Activated T-helper 9 cell treated with anti-CD3 and anti-CD28 coated beads, Interleukin-2, amount 50 U/mL, for 16 hours (primary cell): Measurements from ENCODE around the gene PSMG3.

ENCODE experiments used
- DNase-seq: peaks from one replicate; pipeline ENCODE4 v3.0.0-alpha.2; 2020; ENCODE audit warnings: low read depth

PSMG3 gene

DNA sequence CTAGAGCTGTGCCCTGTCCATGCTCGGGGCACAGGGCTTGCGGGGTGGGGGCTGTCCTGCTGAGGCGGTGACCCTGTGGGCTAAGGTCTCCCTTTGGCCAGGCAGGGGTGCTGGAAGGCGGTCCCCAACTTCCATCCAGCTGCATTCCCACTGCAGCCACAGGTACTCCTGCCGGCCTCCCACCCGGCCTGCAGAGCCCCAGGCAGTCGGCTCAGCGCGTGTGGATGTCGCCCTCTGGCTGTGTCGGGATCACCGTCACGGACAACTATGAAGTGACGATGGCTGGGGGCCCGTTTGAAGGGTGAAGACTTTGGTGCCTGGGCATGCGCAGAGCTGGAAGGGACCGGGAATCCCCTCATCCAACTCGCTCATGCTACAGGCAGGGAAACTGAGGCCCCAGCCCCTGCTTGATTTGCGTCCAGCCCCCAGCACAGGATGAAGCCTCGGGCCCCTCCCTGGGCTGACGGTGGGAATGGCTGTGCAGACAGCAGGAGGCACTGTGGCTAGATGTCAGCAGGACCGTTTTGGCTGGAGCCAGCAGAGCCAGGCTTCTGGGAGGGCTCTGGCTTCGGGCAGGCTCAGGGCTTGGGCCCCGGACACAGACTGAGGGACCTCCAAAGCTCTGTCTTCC is 11.5 kb downstream of the PSMG3 start:
- DNase-seq: no peak

DNA sequence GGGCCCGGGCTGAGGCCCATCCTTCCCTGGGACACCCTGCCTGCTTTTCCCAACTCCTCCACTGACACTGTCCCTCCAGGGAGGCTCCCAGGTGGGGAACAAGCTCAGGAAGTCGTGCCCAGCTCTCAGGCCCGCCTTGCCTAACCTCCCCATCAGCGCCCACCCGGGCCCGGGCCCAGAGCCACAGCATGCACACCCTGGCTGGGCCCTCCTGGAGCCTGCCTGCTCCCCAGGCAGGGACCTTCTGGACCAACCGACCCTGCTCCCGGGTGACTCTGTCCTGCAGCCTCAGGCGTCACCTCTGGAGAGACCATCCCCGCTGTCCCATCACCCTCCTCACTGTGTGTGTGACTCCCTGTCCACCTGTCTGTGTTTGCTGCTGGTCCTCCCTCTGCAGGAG is 12.1 kb downstream of the PSMG3 start:
- DNase-seq: no peak

DNA sequence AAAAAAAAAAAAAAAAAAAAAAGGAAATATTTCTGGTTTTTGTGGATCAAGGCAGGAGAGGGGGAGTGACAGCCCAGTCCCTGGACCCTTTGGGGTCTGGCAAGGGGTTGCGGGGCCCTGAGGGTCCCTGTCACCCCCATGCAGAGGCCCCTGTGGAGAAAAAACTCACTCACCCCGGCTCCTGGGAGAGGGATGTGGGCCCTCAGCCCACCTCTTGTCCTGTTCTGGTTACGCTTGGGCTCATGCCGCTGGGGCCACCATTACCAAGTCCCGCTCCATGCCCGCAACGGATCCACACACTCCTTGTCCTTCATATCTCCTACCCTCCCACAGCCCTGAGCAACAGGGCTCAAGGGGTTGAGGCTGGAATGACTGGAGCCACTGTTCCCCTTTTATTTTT is 12.8 kb downstream of the PSMG3 start:
- no peak for DNase-seq

DNA sequence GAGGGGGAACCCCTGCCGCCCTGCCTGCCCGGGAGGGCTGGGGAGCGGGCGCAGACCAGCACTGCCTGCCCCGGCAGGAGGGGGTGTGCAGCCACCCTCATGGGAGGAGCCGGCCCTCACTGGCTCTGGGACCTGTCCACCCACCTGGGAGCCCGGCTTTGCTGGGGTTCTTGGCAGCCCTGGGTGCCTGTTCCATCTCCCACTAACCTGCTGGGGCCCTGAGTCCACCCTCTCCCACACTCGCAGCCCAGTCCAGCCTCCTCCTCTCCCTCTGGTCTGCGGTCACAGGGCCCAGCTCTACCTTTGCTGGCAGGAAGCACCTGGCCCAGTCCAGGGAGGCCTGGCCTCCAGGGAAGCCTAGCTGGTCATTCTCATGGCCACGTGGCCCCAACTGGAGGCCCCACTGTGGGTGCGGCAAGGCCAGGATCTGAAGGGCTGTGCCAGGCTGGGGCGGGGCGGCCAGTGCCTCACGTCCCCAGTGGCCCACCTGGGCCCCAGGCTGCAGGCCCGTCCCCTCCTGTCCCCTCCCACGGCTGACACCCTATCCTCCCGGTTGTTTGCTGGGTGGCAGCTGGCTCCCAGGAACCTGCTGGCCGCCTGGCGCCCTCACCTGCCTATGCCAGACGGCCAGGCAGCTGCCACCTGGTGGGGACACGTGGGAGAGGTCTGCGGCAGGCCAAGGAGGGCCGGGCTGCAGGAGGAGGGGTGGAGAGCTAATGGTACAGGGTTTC is 13.9 kb downstream of the PSMG3 start, which contains the start of gene TMEM184A:
TMEM184A (minus strand) TSS at position 393 of the 731 bp plus-strand sequence. CDS start 721 bp downstream, outside the sequence.
- no peak for DNase-seq

DNA sequence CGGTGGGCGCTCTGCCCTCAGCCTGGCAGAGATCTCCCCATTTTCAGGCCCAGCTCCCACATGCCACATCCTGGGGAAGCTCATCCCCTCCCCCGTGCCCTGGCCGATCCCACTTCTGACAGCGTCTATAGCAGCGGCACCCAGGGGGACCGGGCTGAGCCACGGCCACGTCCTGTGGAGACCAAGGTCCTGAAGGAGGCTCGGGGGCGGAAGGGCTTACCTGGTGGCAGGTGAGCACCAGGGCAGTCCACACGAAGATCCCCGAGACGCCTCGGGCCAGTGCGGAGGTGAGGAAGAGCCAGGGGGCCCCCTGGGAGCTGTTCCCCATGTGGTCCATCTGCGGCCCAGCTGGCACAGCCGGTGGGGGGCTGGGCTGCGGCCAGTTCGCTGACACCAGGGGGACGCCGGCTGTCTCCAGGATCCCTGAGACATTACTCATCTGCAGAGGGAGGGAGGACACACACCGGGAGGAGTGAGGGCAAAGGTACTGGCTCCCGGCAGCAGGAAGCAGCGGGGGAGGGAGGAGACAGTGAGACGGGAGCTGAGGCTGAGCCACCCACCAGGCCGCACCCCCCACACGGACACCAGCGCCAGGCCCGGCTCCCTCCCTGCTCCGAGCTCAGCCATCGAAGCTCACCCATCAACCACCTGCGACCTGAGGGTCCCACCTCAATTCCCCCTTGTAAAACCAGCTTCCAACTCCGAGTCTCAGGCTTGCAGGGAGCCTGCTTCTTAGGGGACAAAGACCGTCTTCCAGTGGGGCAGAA is 14.6 kb downstream of the PSMG3 start:
- DNase-seq: no peak

DNA sequence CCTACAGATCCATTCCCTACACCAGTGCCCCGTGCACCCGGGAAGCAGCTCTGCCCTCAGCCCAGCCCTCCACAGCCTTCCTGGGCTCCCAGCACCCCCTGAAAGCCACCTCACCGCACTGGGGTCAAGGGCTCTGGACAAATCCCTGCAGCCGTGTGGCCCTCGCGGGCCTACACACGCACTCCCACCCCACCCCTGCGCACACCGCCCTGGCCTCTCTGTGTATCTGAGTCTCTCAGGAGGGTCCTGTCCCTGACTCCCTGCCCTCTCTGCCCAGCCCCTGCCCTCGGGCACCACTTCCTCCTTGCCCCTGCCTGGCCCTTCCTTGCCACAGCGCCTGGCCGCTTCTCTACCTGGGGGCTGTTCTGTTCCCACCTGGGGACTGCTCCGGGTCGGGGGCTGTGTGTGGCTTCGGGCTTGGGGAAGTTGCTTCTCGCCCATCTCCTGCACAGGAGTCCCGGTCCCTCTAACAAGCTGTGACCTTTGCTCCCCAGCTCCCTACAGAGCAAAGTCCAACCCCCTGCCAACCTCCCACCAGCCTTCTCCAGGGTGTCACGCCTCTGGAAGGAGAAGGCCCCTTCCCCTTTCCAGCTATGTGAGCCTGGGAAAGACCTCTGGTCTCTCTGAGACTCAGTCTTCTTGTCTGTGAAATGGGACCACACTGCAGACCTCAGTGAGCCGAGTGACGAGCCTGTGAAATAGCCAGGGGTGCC is 15.3 kb downstream of the PSMG3 start:
- DNase-seq: no peak

DNA sequence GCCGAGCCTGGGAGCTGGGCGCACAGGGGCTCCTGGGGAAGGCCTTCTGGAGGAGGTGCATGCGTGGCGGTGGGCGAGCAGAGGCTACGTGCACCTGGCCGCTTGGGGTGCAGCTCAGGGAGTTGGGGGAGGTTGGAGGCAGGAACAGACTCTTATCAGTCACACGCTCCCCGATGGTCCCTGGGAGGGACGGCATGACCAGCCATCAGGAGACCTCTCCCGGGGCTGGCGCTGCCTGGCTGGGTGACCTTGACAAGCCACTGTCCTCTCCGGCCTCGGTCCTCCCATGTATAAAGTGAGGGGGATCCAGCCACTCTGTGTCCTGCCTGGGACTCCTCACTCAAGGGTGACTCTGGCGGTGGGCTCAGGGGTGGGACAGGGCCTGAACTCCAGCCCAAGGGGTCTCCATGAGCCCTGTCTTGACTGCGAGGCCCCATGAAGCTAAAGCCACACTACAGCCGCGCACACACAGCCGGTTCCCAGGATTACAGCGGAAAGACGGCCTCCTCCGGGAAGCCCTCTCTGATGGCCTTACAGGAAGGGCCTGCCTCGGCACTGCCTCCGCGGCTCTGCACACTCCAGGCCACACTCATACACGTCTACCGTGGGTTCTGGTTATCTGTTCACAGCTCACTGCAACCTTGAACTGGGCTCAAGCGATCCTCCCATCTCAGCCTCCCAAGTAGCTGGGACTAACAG is 16.2 kb downstream of the PSMG3 start:
- no peak for DNase-seq

DNA sequence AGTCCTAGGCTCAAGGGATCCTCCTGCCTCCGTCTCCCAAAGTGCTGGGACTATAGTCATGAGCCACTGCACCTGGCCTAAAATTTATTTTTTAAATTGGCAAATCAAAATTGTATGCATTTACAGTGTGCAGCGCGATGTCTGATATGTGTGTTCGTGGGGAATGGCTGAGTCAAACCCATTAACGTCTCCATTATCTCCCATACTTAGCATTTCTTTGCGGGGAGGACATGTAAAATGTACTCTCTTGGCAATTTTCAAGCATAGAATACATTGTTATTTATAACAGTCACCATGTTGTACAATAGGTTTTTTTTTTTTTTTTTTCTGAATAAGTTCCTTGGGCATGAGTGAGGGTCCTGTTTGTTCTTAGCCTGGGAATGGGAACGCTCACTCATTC is 17.6 kb downstream of the PSMG3 start:
- DNase-seq: no peak

DNA sequence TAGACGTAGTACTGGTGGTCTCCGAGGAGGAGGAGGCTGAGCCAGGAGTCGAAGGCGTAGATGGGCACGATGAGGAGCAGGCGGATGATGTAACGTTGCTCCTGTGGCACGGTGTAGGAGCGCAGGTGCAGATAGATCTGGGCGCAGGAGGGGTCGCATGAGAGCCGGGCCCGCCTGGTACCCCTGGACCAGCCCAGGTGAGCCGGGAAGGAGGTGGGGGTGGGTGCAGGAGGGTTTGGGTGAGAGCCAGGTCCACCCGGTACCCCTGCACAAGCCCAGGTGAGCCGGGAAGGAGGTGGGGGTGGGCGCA is 19.0 kb downstream of the PSMG3 start:
- DNase-seq: no peak

DNA sequence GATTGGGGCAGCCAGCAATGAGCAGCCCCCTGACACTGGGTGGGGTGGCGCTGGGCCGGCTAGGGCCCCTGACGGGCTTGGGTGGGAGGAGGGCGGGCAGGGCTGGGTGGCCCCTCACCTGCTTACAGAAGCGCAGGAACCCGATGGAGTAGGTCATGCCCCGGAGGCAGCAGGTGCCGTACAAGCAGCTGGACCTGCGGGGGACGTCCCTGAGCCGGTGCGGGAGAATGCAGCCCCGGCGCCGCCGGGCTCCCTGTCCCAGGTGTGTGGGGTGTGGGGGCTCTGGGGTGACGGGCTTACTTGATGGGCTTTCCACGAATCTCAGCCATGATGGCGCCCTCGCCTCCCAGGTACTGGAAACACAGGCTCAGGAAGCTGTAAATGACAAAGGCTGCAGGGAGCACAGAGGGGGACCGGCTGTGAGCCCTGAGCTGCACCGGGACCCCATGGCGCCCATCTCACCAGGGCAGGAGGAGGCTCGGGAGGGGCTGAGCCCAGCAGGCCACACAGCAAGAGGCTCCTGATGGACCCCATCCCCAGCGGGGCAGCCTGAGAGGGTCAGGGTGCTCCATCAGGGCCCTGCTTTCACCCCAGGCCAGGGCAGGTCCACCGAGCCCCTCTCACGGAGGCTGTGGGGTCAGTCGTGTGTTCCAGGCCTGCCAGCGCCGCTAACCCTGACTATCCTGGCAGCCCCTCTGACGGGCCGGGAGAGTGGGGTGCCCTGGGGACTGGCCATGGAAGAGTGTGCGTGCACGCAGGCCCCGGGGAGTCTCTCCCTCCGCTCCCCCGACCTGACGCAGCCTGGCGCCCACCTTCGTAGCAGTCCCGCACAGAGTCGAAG is 19.6 kb downstream of the PSMG3 start:
- DNase-seq: no peak

DNA sequence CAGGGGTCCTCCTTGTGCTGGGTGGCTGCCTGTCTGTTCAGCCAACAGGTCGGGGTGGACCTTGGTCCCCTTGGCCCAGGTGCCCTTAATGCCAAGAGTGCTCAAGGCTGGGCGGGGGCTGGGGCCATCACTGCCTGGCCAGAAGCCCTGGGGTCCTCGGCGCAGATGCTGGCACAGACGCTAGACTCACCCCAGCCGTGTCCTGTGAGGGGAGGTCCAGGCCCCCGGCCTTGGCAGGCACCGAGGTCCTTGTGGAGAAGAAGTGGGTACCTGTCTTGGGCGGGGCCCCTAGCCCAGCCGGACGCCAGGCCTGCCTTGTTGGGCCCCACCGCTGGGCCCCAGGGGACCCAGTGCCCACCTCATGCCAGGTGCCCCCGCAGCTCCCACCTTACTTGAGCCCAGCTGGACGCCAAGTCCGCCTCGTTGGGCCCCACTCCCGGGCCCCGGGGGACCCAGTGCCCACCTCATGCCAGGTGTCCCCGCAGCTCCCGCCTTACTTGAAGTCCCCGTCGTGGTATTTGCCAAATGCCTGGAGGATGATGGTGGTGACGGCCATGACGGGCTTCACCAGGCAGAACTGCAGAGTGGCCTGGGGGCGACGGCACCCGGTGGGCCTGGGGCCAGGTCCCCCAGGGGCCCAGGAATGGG is 20.4 kb downstream of the PSMG3 start:
- no peak for DNase-seq

DNA sequence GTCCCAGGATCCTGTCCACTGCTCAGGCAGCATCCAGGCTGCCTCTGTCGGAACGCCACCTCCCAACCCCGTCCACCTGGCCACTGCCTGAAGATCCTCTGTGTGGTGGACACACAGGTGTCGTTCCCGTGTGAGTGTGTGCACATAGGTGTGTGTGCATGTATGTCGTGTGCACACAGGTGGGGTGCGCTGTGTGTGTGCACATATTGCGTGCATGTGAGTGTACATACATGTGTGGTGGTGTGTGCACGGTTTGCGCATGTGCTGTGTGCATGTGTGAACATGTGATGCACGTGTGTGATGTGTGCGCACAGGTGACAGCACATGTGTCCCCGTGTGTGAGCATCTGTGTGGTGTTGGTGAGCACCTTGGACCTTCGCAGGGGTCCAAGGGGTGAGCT is 20.9 kb downstream of the PSMG3 start:
- DNase-seq: no peak

DNA sequence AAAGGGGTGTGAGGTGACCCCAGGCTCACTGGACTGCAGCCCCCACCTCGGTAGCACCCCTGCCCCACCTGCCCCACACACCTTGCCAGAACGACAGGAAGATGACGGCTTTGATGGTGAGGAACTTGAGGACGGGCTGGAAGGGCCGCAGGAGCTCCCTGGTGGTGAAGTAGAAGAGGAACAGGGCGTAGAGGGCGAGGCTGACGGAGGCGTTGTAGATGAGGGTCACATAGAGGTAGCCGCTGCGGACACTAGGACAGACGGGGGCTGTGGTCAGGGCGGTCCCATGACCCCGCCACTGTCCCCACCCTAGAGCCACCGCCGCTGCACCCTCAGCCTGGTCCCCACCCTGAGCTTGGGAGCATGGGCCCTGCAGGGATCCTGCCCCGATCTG is 21.4 kb downstream of the PSMG3 start:
- no peak for DNase-seq

DNA sequence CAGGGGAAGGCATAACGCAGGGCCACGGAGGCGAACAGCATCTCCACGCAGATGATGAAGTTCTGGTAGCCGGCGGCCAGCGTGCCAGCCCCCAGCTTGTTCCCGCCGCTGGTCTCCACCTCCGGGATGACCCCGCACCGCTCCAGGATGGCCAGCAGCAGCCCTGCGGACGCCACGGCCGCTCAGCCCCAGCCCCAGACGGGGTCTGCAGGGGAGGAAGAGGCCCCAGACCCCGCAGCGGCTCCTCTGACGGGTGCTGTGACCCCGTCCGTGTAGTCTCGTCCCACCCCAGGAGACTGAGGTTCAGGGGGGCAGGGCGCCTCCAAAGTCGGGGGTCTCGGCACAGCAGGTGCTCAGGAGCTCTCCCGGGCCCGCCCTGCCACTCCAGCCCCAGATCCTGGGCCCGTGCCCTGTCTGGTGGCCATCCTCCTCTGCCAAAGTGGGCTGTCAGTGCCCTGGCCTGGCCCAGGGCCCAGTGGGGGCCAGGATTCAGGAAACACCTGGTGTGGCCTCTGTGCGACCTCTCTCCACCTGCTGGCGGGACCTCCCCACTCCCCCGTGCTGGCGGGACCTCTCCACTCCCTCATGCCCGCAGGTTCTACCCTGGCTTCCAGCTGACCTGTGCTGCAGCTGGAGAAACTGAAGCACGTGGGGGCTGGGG is 21.9 kb downstream of the PSMG3 start:
- no peak for DNase-seq

DNA sequence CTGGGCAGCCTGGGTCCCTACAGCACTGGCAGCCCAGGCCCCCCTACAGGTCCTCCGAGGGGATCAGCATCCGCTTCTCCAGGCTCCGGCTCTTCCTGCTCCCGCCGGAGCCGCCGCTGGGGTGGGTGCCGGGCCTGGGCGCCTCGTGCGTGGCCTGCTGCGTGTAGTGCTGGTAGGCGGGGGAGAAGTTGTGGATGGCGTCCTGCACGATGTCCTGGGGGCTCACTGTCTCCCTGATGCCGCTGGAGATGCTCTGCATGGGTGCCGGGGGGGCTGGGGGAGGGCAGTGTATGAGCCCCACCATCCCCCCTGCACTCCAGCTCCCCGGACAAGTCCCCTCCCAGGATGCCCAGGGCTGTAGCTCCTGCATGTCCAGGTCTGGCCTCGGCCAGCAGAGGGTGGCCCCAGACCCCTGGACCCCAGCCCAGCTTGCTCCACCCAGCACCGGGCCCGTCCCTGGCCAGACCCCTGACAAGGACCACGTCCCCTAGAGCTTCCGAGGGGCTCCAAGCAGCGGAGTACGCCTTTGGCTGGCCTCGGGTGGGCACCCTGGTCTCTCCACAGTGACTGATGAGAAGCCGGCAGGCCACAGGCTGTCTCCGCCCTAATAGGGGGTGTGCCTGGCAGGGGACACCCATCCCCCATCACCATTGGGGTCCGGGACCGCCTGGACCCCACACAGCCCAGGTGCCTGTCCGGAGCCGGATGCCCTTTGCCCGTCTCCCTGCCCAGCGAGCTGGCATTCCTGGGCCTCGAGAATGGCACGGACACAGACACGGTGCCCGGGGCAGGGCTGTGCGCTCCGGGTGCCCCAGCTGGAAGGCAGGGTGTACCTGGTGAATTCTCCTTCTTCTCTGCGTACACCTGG is 22.7 kb downstream of the PSMG3 start:
- DNase-seq: no peak

DNA sequence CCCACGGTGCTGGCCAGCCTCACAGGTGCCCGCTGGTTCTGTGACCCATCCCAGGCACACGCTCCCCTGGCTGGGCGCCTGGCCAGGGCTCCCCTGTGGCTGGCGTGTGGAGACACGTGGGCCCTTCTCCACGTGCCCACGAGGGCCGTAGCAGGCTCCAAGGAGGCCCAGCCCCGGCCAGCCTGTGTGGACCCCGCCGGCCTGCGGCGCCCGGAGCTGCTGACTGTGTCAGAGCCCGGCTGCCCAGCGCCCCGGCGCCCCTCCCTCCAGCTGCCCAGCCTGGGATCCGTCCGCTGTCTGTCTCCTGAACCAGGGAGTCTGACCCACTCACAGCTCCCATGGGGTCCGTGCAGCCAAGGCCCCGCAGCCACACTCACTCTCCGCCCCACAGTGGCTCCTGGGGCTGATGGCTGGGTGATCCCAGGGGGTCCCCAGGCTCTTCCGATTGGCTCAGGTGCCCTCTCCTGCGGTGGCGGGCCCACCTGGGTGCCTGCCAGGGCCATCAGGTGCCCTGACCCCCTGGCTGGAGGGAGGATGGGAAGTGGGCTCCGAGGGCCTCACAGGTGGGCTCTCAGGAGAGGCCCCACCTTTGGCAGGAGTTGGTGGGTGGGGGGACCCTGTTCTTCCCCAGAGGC is 23.4 kb downstream of the PSMG3 start:
- no peak for DNase-seq

DNA sequence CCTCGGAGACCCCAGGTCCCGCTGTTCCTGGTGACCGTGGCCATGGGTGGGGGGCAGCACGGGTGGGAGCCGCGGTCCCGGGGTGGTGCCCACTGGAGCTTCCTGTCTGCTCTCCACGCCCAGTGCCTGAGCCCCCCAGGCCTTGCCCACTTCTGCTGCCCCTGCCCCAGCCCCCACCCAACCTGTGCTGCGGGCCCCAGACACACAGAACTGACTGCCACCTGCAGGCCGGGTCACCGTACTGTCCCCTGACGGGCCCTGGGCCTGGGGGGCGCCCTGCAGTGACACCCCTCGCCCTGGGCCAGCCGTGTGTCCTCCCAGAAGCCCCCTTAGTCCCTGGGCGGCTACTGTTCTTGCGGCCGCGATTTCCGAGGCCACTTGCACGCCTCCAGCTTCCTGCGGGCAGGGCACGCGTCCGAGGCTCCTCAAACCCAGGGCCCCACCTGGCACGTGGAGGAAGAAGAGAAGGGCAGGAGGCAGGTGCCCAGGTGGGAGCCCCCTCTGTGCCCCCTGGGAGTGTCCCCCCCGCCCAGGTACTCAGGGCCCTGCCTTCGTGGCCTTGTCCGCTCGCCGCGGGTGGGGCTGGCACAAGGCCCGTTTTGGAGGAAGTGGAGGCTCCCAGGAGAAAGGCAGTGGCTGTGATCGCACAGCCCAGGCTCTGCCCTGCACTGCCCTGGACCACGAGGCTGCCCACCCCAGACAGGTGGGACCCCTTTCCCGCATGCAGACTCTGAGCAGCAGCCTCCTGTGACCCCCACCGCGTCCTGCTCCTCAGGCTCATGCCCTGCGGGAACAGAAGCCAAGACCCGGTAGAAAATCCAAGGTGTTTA is 24.2 kb downstream of the PSMG3 start:
- no peak for DNase-seq
